HepG2 (cell line): Measurements from ENCODE around the gene PROC. TPM values are rescaled to one million over a fixed set of nuclear protein-coding genes. Genes with fewer than 3 reads are reported as not detected.
A peak's percentile ranks its signal among the peaks of the same experiment; 100 is the strongest.

ENCODE experiments used
- AKAP8 ChIP-seq: sonication (generic); formaldehyde crosslinking; IDR thresholded peaks from 2 replicates; pipeline ENCODE4 v1.5.1; 2020; ENCODE audit warnings: mild to moderate bottlenecking, missing genetic modification reagents
- FOXO1 ChIP-seq: sonication (generic); formaldehyde crosslinking; IDR thresholded peaks from 2 replicates; pipeline ENCODE4 v1.4.0; 2020; ENCODE audit warnings: missing genetic modification reagents
- HHEX ChIP-seq: IDR thresholded peaks from 2 replicates; pipeline ENCODE4 v1.6.1; 2016; ENCODE audit warnings: control low read depth
- MBNL3 ChIP-seq: fragments of 250-450 bp; sonication (Bioruptor Pico); conservative IDR thresholded peaks from 2 replicates; pipeline ENCODE4 v1.8.0; 2022; ENCODE audit warnings: mild to moderate bottlenecking, inconsistent platforms
- U2AF1 ChIP-seq: fragments of 200-400 bp; formaldehyde crosslinking; optimal IDR thresholded peaks from 2 replicates; pipeline ENCODE3; 2017; ENCODE audit warnings: mild to moderate bottlenecking, low read depth, low read length
- ZBTB1 ChIP-seq: sonication (generic); formaldehyde crosslinking; IDR thresholded peaks from 2 replicates; pipeline ENCODE4 v1.4.0; 2020; ENCODE audit warnings: missing genetic modification reagents, borderline replicate concordance
- ZFP1 ChIP-seq: IDR thresholded peaks from 2 replicates; pipeline ENCODE4 v1.6.1; 2016
- ZNF350 ChIP-seq: sonication (generic); formaldehyde crosslinking; IDR thresholded peaks from 2 replicates; pipeline ENCODE4 v1.4.0; 2020; ENCODE audit warnings: mild to moderate bottlenecking, low read depth, missing genetic modification reagents, borderline replicate concordance
- ZNF367 ChIP-seq: sonication (generic); formaldehyde crosslinking; IDR thresholded peaks from 2 replicates; pipeline ENCODE4 v1.4.0; 2020; ENCODE audit warnings: missing genetic modification reagents, borderline replicate concordance
- ZNF816 ChIP-seq: sonication (generic); formaldehyde crosslinking; IDR thresholded peaks from 2 replicates; pipeline ENCODE4 v1.8.0; 2022; ENCODE audit warnings: missing genetic modification reagents, mild to moderate bottlenecking, borderline replicate concordance
- polyA plus RNA-seq, 8 experiments: library from polyadenylated mRNA; depleted of rRNA in 3 of 8; stranded (reverse) in 7 of 8; unstranded in 1 of 8; fragments of >200 nt; fragmentation: Illumina TruSeq in 4 of 8; extraction: Trizol in 4 of 8; gene quantifications; 2 replicates each; pipeline versions ENCODE4 v1.2.1 to v1.2.3, GENCODE V29; 2011 to 2016; ENCODE audit warnings: low read depth in 4 of 8, missing spikeins in 1 of 8, mixed read lengths in 1 of 8; ENCODE audit not compliant: insufficient read depth in 1 of 8
- total RNA-seq, 5 experiments: library from RNA; depleted of rRNA; stranded (reverse); fragments of >200 nt; fragmentation: Illumina TruSeq; extraction: Trizol; gene quantifications; 2 replicates each; pipeline ENCODE4 v1.2.3, GENCODE V29; 2016; ENCODE audit warnings: low read depth in 1 of 5
- TF ChIP-seq, protein P1 (sequence below): sonication (generic); formaldehyde crosslinking; IDR thresholded peaks from 2 replicates; pipeline ENCODE4 v1.5.0; 2020; ENCODE audit warnings: mild to moderate bottlenecking, missing genetic modification reagents
- TF ChIP-seq, protein P2 (sequence below), 2 experiments: IDR thresholded peaks; 2 replicates each; pipeline ENCODE4 v1.6.1; 2011 to 2012; ENCODE audit warnings: low read length in 2 of 2, borderline replicate concordance in 1 of 2, low read depth in 1 of 2, mild to moderate bottlenecking in 1 of 2, moderate library complexity in 1 of 2
- TF ChIP-seq, protein P3 (sequence below): sonication (generic); formaldehyde crosslinking; IDR thresholded peaks from 2 replicates; pipeline ENCODE4 v1.5.1; 2020; ENCODE audit warnings: mild to moderate bottlenecking, missing genetic modification reagents, moderate library complexity
- TF ChIP-seq, protein P4 (sequence below): sonication (generic); formaldehyde crosslinking; conservative IDR thresholded peaks from 2 replicates; pipeline ENCODE4 v1.5.0; 2020; ENCODE audit warnings: missing genetic modification reagents
- TF ChIP-seq, protein P5 (sequence below): sonication (generic); formaldehyde crosslinking; IDR thresholded peaks from 2 replicates; pipeline ENCODE4 v1.4.0; 2020; ENCODE audit warnings: mild to moderate bottlenecking, missing genetic modification reagents

PROC gene
- total and polyA plus RNA-seq, 2 of the 13 experiments (the other 11 are each of a cell fraction or from before 2014, with no cell fraction given): 134 to 185 TPM

DNA sequence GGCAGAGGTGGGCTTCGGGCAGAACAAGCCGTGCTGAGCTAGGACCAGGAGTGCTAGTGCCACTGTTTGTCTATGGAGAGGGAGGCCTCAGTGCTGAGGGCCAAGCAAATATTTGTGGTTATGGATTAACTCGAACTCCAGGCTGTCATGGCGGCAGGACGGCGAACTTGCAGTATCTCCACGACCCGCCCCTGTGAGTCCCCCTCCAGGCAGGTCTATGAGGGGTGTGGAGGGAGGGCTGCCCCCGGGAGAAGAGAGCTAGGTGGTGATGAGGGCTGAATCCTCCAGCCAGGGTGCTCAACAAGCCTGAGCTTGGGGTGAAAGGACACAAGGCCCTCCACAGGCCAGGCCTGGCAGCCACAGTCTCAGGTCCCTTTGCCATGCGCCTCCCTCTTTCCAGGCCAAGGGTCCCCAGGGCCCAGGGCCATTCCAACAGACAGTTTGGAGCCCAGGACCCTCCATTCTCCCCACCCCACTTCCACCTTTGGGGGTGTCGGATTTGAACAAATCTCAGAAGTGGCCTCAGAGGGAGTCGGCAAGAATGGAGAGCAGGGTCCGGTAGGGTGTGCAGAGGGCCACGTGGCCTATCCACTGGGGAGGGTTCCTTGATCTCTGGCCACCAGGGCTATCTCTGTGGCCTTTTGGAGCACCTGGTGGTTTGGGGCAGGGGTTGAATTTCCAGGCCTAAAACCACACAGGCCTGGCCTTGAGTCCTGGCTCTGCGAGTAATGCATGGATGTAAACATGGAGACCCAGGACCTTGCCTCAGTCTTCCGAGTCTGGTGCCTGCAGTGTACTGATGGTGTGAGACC, at the start of gene PROC (continued):
- TF ChIP-seq, protein P1, sequence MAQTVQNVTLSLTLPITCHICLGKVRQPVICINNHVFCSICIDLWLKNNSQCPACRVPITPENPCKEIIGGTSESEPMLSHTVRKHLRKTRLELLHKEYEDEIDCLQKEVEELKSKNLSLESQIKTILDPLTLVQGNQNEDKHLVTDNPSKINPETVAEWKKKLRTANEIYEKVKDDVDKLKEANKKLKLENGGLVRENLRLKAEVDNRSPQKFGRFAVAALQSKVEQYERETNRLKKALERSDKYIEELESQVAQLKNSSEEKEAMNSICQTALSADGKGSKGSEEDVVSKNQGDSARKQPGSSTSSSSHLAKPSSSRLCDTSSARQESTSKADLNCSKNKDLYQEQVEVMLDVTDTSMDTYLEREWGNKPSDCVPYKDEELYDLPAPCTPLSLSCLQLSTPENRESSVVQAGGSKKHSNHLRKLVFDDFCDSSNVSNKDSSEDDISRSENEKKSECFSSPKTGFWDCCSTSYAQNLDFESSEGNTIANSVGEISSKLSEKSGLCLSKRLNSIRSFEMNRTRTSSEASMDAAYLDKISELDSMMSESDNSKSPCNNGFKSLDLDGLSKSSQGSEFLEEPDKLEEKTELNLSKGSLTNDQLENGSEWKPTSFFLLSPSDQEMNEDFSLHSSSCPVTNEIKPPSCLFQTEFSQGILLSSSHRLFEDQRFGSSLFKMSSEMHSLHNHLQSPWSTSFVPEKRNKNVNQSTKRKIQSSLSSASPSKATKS (CRISPR knock-in tag): no peak; the same call in 1 of the 2 replicates
- peak; percentile 97 for TF ChIP-seq ZNF816 (CRISPR knock-in tag)
- TF ChIP-seq ZNF367 (CRISPR knock-in tag): peak; percentile 80; the same call in 1 of the 2 replicates
- TF ChIP-seq, protein P2, sequence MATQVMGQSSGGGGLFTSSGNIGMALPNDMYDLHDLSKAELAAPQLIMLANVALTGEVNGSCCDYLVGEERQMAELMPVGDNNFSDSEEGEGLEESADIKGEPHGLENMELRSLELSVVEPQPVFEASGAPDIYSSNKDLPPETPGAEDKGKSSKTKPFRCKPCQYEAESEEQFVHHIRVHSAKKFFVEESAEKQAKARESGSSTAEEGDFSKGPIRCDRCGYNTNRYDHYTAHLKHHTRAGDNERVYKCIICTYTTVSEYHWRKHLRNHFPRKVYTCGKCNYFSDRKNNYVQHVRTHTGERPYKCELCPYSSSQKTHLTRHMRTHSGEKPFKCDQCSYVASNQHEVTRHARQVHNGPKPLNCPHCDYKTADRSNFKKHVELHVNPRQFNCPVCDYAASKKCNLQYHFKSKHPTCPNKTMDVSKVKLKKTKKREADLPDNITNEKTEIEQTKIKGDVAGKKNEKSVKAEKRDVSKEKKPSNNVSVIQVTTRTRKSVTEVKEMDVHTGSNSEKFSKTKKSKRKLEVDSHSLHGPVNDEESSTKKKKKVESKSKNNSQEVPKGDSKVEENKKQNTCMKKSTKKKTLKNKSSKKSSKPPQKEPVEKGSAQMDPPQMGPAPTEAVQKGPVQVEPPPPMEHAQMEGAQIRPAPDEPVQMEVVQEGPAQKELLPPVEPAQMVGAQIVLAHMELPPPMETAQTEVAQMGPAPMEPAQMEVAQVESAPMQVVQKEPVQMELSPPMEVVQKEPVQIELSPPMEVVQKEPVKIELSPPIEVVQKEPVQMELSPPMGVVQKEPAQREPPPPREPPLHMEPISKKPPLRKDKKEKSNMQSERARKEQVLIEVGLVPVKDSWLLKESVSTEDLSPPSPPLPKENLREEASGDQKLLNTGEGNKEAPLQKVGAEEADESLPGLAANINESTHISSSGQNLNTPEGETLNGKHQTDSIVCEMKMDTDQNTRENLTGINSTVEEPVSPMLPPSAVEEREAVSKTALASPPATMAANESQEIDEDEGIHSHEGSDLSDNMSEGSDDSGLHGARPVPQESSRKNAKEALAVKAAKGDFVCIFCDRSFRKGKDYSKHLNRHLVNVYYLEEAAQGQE (IDR thresholded peaks at IDR 0.05; ENCODE audit: borderline replicate concordance in 1 of 2, low read depth in 1 of 2, low read length in 2 of 2): no peak; a peak in 1 of 4 replicates
- TF ChIP-seq MBNL3 (CRISPR knock-in tag): no peak
- peak; percentile 87 for TF ChIP-seq AKAP8 (CRISPR knock-in tag)
- peak; percentile 70 for TF ChIP-seq FOXO1 (CRISPR knock-in tag)
- peak; percentile 97 for TF ChIP-seq U2AF1
- TF ChIP-seq ZNF350 (CRISPR knock-in tag): peak; percentile 99
- TF ChIP-seq, protein P3, sequence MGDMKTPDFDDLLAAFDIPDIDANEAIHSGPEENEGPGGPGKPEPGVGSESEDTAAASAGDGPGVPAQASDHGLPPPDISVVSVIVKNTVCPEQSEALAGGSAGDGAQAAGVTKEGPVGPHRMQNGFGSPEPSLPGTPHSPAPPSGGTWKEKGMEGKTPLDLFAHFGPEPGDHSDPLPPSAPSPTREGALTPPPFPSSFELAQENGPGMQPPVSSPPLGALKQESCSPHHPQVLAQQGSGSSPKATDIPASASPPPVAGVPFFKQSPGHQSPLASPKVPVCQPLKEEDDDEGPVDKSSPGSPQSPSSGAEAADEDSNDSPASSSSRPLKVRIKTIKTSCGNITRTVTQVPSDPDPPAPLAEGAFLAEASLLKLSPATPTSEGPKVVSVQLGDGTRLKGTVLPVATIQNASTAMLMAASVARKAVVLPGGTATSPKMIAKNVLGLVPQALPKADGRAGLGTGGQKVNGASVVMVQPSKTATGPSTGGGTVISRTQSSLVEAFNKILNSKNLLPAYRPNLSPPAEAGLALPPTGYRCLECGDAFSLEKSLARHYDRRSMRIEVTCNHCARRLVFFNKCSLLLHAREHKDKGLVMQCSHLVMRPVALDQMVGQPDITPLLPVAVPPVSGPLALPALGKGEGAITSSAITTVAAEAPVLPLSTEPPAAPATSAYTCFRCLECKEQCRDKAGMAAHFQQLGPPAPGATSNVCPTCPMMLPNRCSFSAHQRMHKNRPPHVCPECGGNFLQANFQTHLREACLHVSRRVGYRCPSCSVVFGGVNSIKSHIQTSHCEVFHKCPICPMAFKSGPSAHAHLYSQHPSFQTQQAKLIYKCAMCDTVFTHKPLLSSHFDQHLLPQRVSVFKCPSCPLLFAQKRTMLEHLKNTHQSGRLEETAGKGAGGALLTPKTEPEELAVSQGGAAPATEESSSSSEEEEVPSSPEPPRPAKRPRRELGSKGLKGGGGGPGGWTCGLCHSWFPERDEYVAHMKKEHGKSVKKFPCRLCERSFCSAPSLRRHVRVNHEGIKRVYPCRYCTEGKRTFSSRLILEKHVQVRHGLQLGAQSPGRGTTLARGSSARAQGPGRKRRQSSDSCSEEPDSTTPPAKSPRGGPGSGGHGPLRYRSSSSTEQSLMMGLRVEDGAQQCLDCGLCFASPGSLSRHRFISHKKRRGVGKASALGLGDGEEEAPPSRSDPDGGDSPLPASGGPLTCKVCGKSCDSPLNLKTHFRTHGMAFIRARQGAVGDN: peak; percentile 100
- TF ChIP-seq, protein P4, sequence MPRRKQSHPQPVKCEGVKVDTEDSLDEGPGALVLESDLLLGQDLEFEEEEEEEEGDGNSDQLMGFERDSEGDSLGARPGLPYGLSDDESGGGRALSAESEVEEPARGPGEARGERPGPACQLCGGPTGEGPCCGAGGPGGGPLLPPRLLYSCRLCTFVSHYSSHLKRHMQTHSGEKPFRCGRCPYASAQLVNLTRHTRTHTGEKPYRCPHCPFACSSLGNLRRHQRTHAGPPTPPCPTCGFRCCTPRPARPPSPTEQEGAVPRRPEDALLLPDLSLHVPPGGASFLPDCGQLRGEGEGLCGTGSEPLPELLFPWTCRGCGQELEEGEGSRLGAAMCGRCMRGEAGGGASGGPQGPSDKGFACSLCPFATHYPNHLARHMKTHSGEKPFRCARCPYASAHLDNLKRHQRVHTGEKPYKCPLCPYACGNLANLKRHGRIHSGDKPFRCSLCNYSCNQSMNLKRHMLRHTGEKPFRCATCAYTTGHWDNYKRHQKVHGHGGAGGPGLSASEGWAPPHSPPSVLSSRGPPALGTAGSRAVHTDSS (CRISPR knock-in tag): 0 out of 2 replicates have a peak, but pooled peaks have one; percentile 28
- no peak for TF ChIP-seq HHEX (CRISPR knock-in tag)
- TF ChIP-seq, protein P5, sequence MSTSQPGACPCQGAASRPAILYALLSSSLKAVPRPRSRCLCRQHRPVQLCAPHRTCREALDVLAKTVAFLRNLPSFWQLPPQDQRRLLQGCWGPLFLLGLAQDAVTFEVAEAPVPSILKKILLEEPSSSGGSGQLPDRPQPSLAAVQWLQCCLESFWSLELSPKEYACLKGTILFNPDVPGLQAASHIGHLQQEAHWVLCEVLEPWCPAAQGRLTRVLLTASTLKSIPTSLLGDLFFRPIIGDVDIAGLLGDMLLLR: 0 out of 2 replicates have a peak, but pooled peaks have one; percentile 57
- peak; percentile 22; the same call in 1 of the 2 replicates for TF ChIP-seq ZFP1 (CRISPR knock-in tag)
- TF ChIP-seq ZBTB1 (CRISPR knock-in tag): peak; percentile 58; the same call in 1 of the 2 replicates
